ENCODE measurements around the gene ITPR2. TPM values are rescaled to one million over a fixed set of nuclear protein-coding genes. Genes with fewer than 3 reads are reported as not detected.

The ITPR2 gene
- total and polyA plus RNA-seq, 2 of the 13 experiments (the other 11 are each of a cell fraction or from before 2014, with no cell fraction given), result 31.9 to 81.9 TPM

GRCh38 chr12:26744697-26745440 is 88.1 kb downstream of the ITPR2 start (continued):
- peak; percentile 67 for TF ChIP-seq ZMYM3 (CRISPR knock-in tag; IDR thresholded peaks at IDR 0.05)
- TF ChIP-seq ZNF34 (CRISPR knock-in tag; IDR thresholded peaks at IDR 0.05; ENCODE audit: borderline replicate concordance), result no peak
- no peak for TF ChIP-seq GMEB2 (CRISPR knock-in tag; IDR thresholded peaks at IDR 0.05; ENCODE audit: low read depth)
- TF ChIP-seq ZNF674 (CRISPR knock-in tag; IDR thresholded peaks at IDR 0.05; ENCODE audit: low read depth), result no peak
- no peak for TF ChIP-seq ZBTB3 (CRISPR knock-in tag; IDR thresholded peaks at IDR 0.05; ENCODE audit: borderline replicate concordance, low read depth)
- peak; percentile 47; the same call in 1 of the 2 replicates for TF ChIP-seq MXD4 (CRISPR knock-in tag; IDR thresholded peaks at IDR 0.05)
- no peak for TF ChIP-seq ZNF432 (CRISPR knock-in tag; IDR thresholded peaks at IDR 0.05; ENCODE audit: borderline replicate concordance)
- TF ChIP-seq ZNF326 (CRISPR knock-in tag; IDR thresholded peaks at IDR 0.05; ENCODE audit: borderline replicate concordance), result no peak
- TF ChIP-seq ZFP36L2 (CRISPR knock-in tag; IDR thresholded peaks at IDR 0.05), result no peak
- TF ChIP-seq MED1 (CRISPR knock-in tag; IDR thresholded peaks at IDR 0.05), result peak; percentile 99
- TF ChIP-seq NFATC3 (CRISPR knock-in tag; IDR thresholded peaks at IDR 0.05), result no peak
- TF ChIP-seq NRL (CRISPR knock-in tag; IDR thresholded peaks at IDR 0.05; ENCODE audit: borderline replicate concordance), result no peak
- TF ChIP-seq PRDM4 (CRISPR knock-in tag; IDR thresholded peaks at IDR 0.05; ENCODE audit: borderline replicate concordance), result no peak
- TF ChIP-seq KIAA2018 (CRISPR knock-in tag; IDR thresholded peaks at IDR 0.05; ENCODE audit: borderline replicate concordance), result no peak
